T-helper 9 cell (primary cell): Measurements from ENCODE around the gene CA12.
"Not testable (repeated sequence)": the region's sequence is repeated elsewhere in the genome, so short reads cannot be mapped to it uniquely, and the experiment has no call there.

Experiments
- DNase-seq: peaks from one replicate; pipeline ENCODE4 v3.0.0-alpha.2; 2020

Gene CA12

DNA sequence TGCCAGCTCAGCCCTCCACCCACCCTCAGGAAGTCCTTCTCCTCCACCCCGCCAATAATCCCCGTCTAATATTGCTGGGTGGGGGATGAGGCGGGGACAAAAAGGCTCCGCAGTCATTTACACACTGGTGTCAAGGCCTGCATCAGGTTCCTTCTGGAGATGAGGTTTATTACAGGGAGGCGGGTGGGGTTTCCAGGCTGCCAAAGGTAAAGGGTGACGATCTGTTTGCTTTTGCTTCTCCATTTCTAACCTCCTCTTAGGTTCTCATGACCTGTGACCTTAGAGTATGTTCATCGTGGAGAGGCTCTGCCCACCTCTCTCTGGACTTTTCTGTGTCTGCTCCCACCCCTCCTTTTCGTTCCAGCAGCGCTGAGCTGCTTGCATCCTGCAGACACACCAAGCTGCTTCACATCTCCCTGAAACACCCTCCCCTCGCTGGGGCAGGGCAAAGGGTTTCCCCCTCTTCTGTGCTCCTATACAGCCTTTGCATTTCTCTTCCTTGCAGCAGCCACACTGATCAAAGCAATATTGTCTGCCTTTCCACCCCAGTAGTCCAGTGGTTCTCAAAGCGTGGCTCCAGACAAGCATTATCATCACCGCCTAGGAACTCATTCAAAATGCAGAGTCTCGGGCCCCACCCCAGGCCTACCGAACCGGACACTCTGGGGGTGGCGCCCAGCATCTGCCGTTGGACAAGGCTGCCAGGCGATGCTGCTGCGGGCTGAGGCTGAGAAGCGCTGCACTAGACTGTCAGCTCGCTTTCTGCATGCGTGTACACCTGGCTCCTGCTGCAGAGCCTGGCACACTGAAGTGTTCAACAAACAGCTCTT is 26.6 kb downstream of the CA12 start:
- no peak for DNase-seq

DNA sequence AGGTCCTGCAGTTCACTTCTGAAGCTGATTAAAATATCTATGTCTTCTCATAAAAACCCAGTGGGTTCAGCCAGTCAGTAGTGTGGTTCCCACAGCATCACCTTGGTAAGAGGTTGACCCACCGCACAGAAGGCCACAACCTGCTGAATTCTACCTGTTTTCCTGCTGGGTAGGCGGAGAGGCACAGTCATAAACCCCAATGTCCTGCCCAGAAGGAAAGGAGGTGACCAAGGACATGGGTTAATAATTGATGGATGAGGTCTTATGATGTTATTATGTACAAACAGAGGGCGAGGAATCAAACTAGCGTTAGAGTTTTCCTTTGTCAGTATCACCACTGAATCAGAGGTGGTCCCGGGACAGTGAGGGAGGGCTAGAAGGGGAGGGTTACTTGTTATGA is 27.8 kb downstream of the CA12 start:
- DNase-seq, result no peak

DNA sequence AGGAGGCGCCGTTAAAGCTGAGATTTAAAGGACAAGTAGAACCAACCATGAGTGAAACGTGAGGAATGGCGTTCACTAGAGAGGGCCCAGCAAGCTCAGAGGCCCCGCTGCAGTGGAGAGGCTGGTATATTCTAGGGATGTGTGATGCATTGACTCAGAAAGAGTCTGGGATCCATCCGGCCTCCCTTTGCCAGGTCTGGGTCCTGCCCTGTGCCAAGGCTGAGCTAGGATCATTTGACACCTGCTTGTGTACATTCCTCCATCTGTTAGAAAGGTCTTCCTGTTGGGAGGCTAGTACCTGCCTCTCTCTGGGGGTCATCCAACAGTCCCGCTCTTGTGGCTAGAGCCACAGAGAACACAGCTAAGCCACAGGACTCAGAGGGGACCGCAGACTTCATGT is 28.4 kb downstream of the CA12 start:
- no peak for DNase-seq

DNA sequence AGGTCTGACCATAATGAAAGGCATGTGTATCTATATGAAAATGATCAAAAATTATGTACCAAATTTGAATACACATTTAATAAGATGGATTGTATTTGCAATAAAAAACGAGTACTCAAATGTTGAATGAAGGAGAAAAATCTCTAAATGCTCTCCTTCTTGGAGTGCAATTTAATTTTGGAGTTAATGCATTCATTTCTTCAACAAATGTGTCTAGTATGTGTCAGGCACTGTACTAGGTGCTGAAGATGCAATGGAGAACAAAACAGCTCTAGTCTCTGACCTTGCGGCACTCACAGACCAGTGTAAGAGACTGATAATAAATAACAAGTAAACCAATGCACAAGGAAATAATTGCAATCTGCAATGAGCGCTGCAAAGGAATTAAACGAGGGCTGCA is 28.8 kb downstream of the CA12 start:
- no peak for DNase-seq

DNA sequence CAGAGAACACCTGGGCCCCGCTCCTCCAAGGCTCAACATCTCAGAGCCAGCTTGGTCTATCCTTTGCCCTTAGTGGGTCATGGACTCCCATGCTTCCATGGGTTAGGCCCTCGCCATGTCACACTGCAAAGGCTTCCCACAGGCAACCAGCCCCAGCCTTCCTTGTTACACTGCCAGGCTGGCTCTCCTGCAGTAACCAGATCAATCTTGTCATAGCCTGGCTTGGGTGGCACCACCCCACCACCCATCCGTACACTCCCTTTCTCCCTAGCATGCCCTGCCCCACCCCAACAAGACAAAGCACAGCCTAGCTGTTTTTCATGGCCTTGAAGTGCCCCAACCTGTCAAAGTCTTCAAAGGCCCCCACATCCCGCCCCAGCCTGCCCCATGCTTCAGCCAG is 30.5 kb downstream of the CA12 start:
- no peak for DNase-seq

DNA sequence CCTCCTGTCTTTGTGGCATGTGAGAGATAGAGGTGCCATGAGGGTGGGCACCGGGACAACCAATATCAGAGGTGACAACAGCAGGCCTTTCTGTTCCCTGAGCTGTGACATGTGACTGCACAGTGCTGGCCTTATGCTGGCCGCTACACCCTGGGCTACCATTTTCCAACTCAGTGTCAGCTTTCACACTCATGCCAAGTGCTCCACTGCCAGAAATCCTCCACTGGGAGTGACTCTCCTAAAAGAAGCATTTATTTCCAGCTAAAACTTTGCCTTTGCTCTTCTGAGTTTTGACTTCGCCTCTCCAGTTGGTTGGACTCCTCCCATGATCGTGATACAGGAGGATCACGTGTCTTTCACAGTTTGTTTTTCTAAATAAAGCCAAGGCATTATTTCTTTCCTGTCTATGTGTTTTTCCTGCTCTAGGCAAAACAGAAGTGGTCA is 31.4 kb downstream of the CA12 start:
- DNase-seq, result no peak

DNA sequence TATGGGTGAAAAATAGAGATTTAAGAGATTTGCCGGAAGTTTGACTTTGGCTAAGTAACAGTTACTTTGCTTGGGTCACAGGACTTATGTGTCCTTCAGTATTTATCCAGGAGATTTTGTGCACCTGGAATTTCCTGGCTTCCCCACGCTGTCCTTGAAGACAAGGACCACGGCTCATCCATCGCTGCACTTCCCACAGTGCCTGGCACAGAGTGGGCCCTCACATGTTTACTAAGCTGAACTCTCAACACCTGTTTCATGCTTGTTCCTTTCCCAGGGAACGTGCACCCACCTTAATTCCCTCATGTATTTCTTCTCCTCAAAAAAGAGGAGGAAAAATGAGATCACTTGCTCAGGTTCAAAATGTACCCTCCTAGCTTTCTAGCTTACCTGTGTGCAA is 32.0 kb downstream of the CA12 start:
- no peak for DNase-seq

DNA sequence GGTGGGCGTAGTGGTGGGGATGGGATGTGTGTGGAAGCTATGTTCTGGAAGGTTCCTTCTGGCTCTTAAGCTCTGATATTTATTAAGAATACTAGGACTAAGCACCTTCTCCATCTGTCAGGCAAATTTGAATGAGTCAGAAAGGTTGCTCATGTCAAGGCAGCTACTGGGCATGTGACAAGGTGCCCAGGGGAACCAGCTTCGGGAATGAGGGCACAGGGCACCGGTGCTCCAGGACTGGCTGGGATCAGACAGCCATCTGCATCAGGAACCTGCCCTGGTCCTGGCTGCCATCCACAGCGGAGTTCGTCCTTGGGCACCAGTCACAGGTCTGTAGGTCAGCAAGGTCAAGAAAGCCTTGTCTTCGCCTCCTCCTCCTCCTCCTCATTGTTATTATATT is 32.5 kb downstream of the CA12 start:
- DNase-seq, result no peak

DNA sequence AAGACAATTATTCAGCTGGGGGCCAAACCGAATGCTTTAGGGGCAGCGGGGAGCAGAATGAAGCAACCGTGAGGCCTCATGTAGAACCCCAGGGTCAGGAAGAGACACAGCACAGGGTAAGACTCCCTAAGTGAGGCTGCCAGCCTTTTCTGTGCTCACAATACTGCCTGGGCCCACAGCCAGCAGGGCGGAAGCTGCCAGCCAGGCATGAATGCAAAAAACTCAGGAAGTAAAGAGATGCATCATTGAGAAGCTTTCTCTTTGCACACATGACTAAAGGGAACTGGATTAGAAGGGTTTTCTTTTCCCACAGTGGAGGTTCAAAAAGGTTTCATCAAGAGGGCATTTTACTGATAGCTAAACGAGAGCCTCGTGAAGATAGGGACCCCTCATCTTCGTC is 33.3 kb downstream of the CA12 start:
- no peak for DNase-seq

DNA sequence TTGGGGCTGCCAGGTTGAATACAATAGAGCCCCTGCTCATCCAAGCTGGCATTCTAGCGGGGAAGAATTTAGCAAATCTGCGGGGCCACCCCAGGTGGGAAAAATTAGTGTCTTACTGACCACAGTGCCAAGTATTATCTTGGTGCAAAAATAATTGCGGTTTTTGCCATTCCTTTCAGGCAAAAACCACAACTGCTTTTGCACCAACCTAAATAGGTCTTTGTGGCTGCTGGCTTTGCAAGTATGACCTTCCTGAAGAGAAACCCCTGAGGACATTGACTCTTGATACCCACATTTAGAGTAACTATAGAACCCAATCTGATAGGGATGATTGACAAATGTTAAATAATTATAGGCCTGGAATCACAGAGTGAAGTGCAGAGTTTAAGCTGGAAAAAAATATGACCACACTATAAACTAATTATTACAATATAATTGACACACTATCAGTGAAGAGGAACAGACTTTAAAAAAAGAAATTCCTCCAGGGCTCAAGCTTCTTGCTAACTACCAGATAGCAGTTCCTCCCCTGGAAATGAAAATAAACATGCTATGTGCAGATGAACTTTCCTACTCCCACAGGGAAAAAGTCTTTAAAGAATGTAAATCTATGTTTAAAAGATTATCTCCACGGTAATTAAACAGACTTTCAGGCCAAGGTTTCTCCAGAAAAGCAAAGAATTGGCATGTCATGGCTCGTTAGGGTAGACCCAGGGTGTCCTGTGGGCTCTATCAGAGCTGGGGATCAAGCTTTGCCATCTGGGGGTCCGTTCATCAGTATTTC is 34.4 kb downstream of the CA12 start:
- DNase-seq, result no peak

DNA sequence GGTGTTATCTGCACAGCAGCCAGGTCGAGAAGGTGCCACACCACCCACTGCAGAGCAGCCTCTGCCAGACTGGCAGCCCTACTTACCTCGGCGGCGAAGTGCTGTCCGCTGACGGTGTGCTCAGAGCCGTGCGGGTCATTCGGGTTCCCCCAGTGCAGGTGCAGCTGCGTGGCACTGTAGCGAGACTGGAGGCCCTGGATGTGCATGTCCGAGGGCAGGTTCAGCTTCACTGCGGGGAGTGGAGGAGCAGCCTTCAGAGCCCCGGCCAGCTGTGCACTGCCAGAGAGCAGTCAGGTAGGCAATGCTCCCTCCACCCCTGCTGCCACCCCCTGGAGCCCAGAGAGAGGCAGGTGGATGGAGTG is 36.3 kb downstream of the CA12 start:
- DNase-seq, result no peak

DNA sequence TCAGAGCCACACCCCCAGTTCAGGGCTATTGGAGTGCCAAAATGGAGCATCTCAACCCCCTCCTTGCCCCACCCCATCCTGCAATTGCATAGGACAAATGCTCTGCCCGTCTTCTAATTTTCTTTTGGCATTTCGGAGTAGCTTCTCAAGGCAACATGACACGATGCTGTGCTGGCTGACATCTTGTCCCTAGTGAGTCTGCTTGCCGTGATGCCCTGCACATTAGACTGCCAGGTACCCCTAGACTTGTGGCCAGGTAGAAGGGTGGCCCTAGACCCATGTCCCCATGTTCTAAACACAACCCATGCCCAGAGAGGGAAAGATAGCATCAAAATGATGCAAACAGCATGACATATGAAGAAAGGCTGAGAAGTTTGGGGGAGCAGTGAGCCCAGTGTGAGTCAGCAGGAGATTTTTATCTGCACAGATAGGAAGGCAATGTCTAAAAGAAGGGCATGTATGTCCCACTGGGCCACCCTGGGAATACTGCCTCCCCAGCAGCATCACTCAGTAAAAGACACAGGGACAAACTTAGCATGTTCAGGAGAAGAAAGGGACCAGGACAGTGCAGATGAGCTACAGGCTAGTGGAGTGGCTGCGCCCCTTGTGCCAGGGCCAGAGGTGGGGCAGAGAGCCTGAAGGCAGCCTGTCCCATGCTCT is 36.8 kb downstream of the CA12 start:
- DNase-seq, result no peak

DNA sequence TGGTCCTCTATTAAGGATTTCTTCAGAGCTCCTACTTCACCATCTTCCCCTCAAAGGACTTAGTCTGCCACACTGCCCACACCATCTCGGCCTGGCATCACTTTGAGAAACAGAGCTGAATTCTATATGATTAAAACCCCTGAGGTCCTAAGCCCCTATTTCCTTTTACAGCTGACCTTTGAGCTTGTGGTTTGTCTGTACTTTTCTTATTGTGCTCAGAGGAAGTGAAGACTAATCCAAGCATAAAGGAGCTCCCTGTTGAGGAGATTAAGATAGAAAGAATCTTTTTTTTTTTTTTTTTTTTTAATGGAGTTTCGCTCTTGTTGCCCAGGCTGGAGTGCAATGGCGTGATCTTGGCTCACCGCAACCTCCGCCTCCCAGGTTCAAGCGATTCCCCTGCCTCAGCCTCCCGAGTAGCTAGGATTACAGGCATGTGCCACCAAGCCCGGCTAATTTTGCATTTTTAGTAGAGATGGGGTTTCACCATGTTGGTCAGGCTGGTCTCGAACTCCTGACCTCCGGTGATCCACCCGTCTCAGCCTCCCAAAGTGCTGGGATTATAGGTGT is 38.6 kb downstream of the CA12 start:
- not testable (repeated sequence) for DNase-seq

DNA sequence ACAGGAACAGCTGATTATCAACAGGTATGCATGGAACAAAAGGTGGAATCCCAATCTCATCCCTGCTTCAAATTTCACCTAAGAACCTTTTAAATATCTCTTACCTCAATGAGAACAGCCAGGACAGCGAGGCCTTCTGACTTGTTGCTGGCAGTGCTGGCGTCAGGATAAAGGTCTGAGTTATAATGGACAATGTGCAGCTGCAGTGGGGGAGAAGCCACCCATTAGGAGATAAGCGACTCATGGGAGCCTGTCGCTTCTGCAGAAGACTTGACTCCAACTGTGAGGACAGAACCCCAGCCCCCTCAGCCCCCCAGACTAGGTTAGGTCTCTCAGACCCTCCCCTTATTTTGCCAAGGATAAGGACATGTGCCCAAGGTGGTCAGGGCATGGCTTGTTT is 39.7 kb downstream of the CA12 start:
- no peak for DNase-seq

DNA sequence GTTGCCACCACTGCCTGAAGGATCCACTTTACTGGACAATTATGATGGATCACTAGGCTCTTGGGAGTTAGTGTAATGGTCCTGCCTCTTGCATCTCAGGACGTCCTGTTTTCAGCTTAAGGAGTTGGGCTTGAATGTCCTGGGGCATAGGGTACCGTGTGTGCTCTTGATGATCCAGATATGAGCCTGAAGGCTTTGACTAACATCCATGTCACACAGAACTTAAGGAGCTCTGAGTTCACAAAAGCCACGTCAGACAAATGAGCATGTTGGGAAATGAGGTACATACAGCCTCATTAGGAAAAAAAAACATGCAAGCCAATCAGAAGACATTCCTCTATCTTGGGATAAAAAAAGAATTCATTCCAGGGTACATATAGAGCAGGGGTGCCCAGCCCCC is 40.8 kb downstream of the CA12 start:
- DNase-seq, result no peak

DNA sequence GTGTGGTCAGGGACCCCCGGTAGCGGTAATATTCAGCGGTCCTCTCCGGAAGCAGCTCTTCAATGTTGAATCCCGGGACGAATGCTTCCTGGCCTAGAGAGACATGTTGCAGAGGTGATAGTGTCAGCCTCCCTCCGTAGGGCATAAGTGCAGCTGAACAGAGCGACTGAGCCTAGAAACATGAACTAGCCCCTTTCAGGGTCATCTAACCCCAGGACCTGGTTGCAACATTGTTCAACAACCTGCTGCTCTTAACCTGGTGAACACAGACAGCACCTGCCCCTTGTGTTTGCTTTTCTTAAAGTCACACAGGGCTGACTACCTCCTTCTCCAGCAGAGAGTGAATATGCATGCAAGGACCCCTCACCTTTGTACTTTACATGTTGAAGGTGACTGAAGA is 41.3 kb downstream of the CA12 start:
- DNase-seq, result no peak

DNA sequence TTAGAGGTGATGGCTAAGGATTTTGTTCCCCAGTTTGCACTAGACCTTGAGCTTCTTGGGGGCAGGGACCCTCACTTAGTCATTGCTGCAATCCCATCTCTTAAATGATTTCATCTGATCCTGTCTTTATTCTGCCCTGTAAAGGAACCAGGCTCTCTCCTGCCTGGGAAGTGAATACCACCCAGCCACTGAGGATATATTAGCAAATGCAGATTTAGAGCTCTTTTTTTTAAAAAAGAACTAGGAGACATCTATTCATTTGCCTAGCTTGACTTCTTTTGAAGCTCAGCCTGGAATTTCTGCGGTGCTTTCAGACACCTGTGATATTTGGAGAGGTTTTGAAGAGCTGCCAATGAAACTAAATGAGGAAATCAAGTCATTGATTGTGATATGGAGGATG is 41.8 kb downstream of the CA12 start:
- DNase-seq, result no peak

DNA sequence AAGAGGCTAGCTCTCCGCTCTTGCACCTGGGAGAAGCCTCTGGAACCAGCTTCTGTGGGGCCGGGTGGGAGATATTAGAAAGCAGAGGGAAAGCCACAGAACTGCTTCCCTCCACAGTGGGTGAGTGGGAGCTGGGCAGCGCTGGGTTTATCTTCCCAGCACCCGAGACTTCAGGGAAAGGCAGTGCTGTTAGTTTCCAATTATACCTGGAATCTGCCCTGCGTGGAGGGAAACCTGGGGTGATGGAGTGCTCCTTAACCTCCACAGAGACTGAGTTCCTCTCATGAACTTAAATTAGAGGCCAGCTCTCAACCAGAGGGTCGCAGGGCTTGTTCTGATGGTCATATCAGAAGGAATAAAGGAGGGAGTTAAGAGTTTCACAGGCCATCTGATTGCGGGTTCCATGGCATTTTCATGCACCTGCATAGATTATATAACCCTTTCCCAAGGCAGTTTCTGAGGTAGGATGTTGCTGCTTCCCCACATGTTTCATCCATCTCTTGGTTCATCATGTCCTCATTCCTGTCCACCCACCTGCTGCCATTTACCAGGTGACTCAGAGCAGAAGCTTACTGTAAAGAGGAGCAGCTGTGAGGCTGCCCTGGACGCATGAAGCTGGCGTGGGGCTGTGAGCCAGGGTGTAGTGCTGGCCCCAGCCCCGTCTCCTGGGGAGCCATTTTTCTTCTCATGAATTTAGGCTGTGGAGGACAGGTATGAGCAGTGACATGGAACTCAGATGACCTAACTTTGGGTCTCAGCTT is 42.5 kb downstream of the CA12 start:
- DNase-seq, result no peak

DNA sequence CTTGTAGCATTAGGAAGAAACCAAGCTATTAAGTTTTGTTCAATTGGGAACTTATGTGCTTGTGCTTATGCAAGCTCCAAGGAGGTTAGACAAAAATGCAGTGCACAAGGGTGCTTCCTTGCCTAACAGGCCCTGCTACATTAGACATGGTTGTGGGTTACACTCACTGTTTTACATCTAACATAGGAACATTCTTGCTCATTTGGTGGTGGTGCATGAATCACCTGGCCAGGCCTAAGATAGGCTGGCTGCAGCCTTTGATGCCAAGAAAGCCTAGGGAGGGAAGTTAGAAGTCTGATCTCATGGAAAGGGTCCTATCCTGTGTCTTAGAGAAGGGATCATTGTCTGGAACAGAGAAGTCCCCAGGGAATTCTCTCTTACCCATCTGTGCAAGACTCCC is 43.5 kb downstream of the CA12 start:
- no peak for DNase-seq

DNA sequence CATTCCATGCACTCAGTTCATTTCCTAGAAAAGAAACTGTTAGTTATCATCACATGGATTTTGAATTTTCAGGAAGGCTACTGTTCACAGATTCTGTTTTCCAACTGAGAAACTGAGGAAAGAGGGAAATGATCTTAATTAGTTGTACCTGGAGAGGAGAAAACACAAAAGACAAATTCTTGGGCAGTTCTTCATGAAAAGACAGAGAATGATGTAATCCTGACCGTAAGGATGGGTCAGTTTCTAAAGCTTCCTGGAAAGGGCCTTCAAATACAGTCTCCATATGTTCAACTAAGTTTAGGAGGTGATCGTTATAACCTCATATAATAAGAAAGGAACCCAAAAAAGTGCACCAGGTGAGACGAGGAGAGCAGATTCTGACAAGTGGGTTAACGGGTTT is 44.6 kb downstream of the CA12 start:
- DNase-seq, result no peak

DNA sequence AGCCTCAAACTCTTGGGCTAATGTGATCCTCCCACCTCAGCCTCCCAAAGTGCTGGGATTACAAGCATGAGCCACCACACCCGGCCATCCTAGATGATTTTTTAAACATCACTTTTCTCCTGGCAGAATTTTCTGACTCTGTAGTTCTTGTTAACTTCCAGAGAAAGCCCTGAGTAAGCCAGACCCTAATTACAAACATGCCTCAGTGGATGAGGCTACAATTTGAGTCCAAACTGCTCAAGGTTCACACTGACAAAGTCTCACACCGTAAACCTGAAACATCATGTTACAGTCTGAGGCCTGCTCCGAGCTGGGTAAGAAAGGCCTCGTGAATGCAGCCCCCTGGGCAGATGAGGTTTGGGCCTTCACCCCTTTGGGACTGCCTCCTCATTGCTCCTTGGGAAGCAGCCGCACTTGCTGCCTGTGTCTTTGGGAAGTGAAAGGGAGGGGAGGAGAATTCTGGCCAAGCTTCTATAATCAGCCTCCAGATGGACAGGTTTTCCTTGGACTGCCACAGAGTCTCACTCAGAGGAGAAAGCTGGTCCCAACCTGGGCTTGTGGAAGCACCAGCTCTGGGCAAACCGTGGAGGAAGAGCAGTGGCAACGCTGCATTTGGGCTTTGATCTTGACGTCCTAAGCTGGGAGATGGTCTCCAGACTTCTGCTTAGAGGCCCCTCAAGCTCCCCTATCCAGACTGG is 46.0 kb downstream of the CA12 start:
- no peak for DNase-seq

DNA sequence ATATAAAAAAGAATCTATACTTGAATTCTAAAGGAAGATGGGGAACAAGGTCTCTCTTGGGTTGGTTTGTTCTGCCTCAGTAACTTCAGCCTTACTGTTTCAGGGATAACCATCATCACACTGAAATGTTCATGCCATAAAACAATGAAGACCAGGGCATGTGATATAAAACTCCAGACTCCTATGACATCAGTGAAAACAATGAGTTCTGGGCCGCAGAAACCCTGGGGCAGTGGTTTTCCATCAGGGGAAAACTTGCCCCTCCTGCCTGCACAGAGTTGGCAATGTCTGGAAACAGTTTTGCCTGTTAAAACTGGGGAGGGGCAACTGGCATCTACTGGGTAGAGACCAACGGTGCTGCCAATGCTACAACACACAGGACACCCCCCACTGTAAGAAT is 46.8 kb downstream of the CA12 start:
- no peak for DNase-seq
